ENCODE measurements around the gene MSI2.

The MSI2 gene

GRCh38 chr17:57464191-57464864 lies 208.0 kb downstream of the MSI2 start:
- intact Hi-C loops (cut with DNase I), result no loop called here
- DNase-seq, result peak in 3 of 10 donors; percentile 20 to 72 (median 32)

GRCh38 chr17:57465610-57466009 lies 209.3 kb downstream of the MSI2 start:
- intact Hi-C loops (cut with DNase I), result no loop called here
- DNase-seq, result peak in 1 of 10 donors; percentile 14

- intact Hi-C loops (cut with DNase I), result no loop called here
- peak in 1 of 10 donors; percentile 28 for DNase-seq
These were observed 209.7 kb downstream of the MSI2 start for GRCh38 chr17:57466017-57466471.

GRCh38 chr17:57466521-57466920 lies 210.2 kb downstream of the MSI2 start:
- intact Hi-C loops (cut with DNase I), result no loop called here
- no peak for DNase-seq

GRCh38 chr17:57467226-57467625 lies 210.9 kb downstream of the MSI2 start:
- no peak for DNase-seq
- intact Hi-C loops (cut with DNase I), result no loop called here

- intact Hi-C loops (cut with DNase I), result no loop called here
- no peak for DNase-seq
These were observed 211.5 kb downstream of the MSI2 start for GRCh38 chr17:57467801-57468200.

- DNase-seq, result peak in 2 of 10 donors; percentile 50 to 51
- intact Hi-C loops (cut with DNase I), result no loop called here
These were observed 212.8 kb downstream of the MSI2 start for GRCh38 chr17:57468932-57469775.

GRCh38 chr17:57470906-57471305 lies 214.6 kb downstream of the MSI2 start:
- DNase-seq, result peak in 2 of 10 donors; percentile 21 to 50
- intact Hi-C loops (cut with DNase I), result no loop called here

- intact Hi-C loops (cut with DNase I), result no loop called here
- DNase-seq, result peak in 2 of 10 donors; percentile 31 to 41
These were observed 215.6 kb downstream of the MSI2 start for GRCh38 chr17:57471868-57472368.

GRCh38 chr17:57475796-57476195 lies 219.5 kb downstream of the MSI2 start:
- DNase-seq, result no peak
- intact Hi-C loops (cut with DNase I), result no loop called here

GRCh38 chr17:57477522-57478362 lies 221.4 kb downstream of the MSI2 start:
- peak in 2 of 10 donors; percentile 47 to 49 for DNase-seq
- intact Hi-C loops (cut with DNase I), result no loop called here

GRCh38 chr17:57478478-57479250 lies 222.3 kb downstream of the MSI2 start:
- peak in 1 of 10 donors; percentile 55 for DNase-seq
- intact Hi-C loops (cut with DNase I), result no loop called here

- peak in 2 of 10 donors; percentile 55 to 59 for DNase-seq
- intact Hi-C loops (cut with DNase I), result no loop called here
These were observed 224.3 kb downstream of the MSI2 start for GRCh38 chr17:57480438-57481196.

- peak in 2 of 10 donors; percentile 10 to 36 for DNase-seq
- intact Hi-C loops (cut with DNase I), result no loop called here
These were observed 225.6 kb downstream of the MSI2 start for GRCh38 chr17:57481910-57482391.

- peak in 1 of 10 donors; percentile 12 for DNase-seq
- intact Hi-C loops (cut with DNase I), result no loop called here
These were observed 226.3 kb downstream of the MSI2 start for GRCh38 chr17:57482657-57483056.

GRCh38 chr17:57484081-57484666 lies 227.9 kb downstream of the MSI2 start:
- DNase-seq, result peak in 2 of 10 donors; percentile 5 to 10
- intact Hi-C loops (cut with DNase I), result no loop called here

- intact Hi-C loops (cut with DNase I), result no loop called here
- DNase-seq, result peak in 2 of 10 donors; percentile 27 to 53
These were observed 228.7 kb downstream of the MSI2 start for GRCh38 chr17:57484826-57485565.

GRCh38 chr17:57485566-57485865 lies 229.2 kb downstream of the MSI2 start:
- intact Hi-C loops (cut with DNase I), result no loop called here
- peak in 2 of 10 donors; percentile 10 to 32 for DNase-seq
